Activated T-cell treated with anti-CD3 and anti-CD28 coated beads for 24 hours (primary cell): Measurements from ENCODE around the gene NLGN2.

ENCODE experiments used
- DNase-seq: peaks from one replicate; pipeline ENCODE4 v3.0.0-alpha.2; 2020; ENCODE audit warnings: low read depth

NLGN2 gene

GRCh38 chr17:7466318-7466638 is 58.6 kb downstream of the NLGN2 start:
- DNase-seq = no peak

GRCh38 chr17:7466639-7467341 is 59.1 kb downstream of the NLGN2 start:
- no peak for DNase-seq

GRCh38 chr17:7467498-7467897 is 59.9 kb downstream of the NLGN2 start:
- DNase-seq = no peak

GRCh38 chr17:7468290-7468689 is 60.6 kb downstream of the NLGN2 start:
- DNase-seq = no peak

- DNase-seq = no peak
Measured at GRCh38 chr17:7468804-7469389, 61.3 kb downstream of the NLGN2 start.
